Colon (tissue), 2 donors: ENCODE results near the gene PES1.
"Not testable (repeated sequence)": the region's sequence is repeated elsewhere in the genome, so short reads cannot be mapped to it uniquely, and the experiment has no call there.

ENCODE experiments used
- FAIRE-seq: peaks from 2 replicates; lab custom pipeline; 2012; peaks lifted over from hg19 to GRCh38; lab: Jason Lieb, UNC
- donor health status: control.
- donor health status: control.

The PES1 gene

GRCh38 chr22:30574095-30574981 lies 17.4 kb downstream of the PES1 start, which contains the start of gene GAL3ST1:
TSS of gene GAL3ST1 (minus strand) at chr22:30574665. CDS start at chr22:30557392, 17,273 bp downstream.
- FAIRE-seq = no peak

GRCh38 chr22:30573594-30574094 lies 18.1 kb downstream of the PES1 start:
- FAIRE-seq = no peak

- FAIRE-seq = no peak
Measured at GRCh38 chr22:30572840-30573593, 18.7 kb downstream of the PES1 start.

GRCh38 chr22:30572210-30572609 lies 19.5 kb downstream of the PES1 start:
- FAIRE-seq = no peak

GRCh38 chr22:30569674-30570202 lies 22.0 kb downstream of the PES1 start:
- no peak for FAIRE-seq

- FAIRE-seq = no peak
Measured at GRCh38 chr22:30568137-30568805, 23.4 kb downstream of the PES1 start.

GRCh38 chr22:30567277-30567676 lies 24.4 kb downstream of the PES1 start:
- not testable (repeated sequence) for FAIRE-seq

- FAIRE-seq = no peak
Measured at GRCh38 chr22:30566125-30566524, 25.6 kb downstream of the PES1 start.

- FAIRE-seq = no peak
Measured at GRCh38 chr22:30565341-30565740, 26.4 kb downstream of the PES1 start.

- no peak for FAIRE-seq
Measured at GRCh38 chr22:30564761-30565119, 27.0 kb downstream of the PES1 start.

- no peak for FAIRE-seq
Measured at GRCh38 chr22:30564045-30564760, 27.5 kb downstream of the PES1 start.

GRCh38 chr22:30562366-30562765 lies 29.3 kb downstream of the PES1 start:
- no peak for FAIRE-seq

- FAIRE-seq = no peak
Measured at GRCh38 chr22:30561402-30562189, 30.1 kb downstream of the PES1 start.

GRCh38 chr22:30560643-30561202 lies 31.0 kb downstream of the PES1 start:
- not testable (repeated sequence) for FAIRE-seq

GRCh38 chr22:30559889-30560288 lies 31.8 kb downstream of the PES1 start:
- FAIRE-seq = no peak

- FAIRE-seq = no peak
Measured at GRCh38 chr22:30557243-30557642, 34.5 kb downstream of the PES1 start.

GRCh38 chr22:30556388-30556787 lies 35.3 kb downstream of the PES1 start:
- FAIRE-seq = no peak

GRCh38 chr22:30555282-30556210 lies 36.2 kb downstream of the PES1 start:
- FAIRE-seq = no peak

- no peak for FAIRE-seq
Measured at GRCh38 chr22:30553971-30554370, 37.7 kb downstream of the PES1 start.
